HG02798 (cell line): ENCODE results near the gene EIF4A3.

Experiments
- ATAC-seq: cut with Tn5 transposase; IDR thresholded peaks from one replicate; pipeline ENCODE4 v1.9.1; 2021; ENCODE audit warnings: mild to moderate bottlenecking; ENCODE audit not compliant: unreplicated experiment, poor library complexity

Gene EIF4A3

DNA sequence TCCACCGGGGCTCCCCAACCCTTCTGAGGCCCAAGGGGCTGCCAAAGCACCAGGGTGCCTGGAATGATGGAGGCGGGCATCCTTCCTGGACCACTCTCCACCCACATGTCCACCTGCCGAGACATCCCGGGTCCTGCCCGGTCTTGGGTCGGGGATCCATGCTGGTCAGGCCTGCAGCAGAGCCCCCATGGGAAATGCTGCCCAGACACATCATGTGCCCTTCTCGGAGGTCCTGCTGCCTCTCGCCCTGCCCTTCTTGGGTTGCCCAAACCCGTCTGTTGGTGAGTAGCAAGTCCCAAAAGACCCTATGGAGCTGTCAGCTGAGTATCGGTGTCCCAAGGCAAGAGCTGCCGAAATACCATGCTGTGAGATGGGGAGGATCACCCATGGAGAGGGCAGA, 60.3 kb downstream of the EIF4A3 start:
- ATAC-seq, result no peak

DNA sequence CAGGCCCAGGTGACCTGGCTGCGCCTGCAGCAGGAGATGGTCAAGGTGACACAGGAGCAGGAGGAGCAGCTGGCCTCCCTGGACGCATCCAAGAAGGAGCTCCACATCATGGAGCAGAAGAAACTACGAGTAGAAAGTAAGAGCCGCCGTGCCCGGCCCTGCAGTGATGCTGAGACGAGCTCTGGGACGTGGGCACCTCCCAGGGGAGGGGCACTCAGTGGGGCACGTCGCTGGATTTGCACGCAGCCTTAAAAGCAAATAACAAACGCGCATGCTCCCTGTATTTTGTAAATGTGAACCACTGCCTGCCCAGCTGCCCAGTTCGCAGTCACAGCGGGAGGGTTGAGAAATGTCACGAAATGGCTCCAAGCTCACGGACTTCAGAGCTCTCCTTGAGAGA, 60.8 kb downstream of the EIF4A3 start:
- no peak for ATAC-seq

DNA sequence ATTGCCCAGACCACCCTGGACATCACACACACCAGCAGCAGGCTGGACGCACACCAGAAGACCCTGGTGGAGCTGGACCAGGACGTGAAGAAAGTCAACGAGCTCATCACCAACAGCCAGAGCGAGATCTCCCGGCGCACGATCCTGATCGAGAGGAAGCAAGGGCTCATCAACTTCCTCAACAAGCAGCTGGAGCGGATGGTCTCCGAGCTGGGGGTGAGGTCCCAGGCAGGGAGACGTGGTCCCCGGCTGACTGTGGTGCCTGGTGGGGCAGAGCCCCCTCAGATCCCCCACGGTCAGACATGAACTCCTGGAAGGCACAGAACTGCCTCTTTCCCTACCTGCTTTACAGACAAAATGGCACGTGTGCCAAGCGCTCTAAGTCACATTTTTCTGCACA, 62.2 kb downstream of the EIF4A3 start:
- no peak for ATAC-seq
